ENCODE measurements around the gene RGS3. TPM values are rescaled to one million over a fixed set of nuclear protein-coding genes. Genes with fewer than 3 reads are reported as not detected.

Gene RGS3
- total and polyA plus RNA-seq, 2 of the 13 experiments (the other 11 are each of a cell fraction or from before 2014, with no cell fraction given) = 17.1 to 28.8 TPM

DNA sequence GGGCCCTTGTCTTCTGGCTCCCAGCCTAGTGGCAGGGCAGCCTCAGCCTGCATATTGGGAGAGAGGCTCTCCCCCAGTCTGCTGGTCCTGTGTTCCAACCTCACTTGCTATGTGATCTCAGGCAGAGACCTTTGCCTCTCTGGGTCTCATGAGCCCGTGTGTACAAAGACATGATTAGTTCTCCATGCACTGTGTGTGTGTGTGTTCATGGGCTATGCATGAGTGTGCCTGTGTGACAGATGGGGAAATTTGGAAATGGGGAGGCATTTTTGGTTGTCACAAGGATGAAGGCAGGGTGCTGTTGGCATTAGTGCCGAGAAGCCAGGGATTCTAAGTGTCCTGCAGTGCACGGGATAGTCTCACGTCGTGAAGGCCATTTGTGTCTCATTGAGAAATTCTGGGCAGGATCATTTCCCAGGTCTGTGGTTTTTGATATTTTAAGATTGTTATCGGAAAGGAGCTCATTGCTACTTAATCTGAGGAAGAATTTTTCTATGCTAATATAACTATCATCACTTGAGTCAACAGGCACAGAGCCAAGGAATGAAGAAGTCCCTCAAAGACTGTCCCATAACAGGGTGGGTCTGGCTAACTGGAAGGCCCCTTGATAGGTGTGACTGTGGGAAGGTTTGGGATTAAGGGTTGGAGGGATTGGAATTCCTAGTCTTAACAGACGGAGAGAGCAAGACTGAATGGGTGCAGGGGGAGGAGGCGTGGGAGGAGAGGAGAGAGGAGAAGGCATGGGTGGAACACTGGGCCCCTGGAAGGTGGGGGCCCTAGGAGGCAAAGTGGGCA is 168.5 kb downstream of the RGS3 start:
- peaks cover 61% of the 10 kb centered on the region for H3K4me1 ChIP-seq (ENCODE audit: insufficient read depth, low read length)
- intact Hi-C loops (cut with micrococcal nuclease; ENCODE audit: unreplicated experiment) = no loop called here
- 19% methylated on average over 7 of the region's 8 CpGs for WGBS (ENCODE audit: low lambda C conversion rate)
- H3K4me3 ChIP-seq (replicated peaks in 1 of 3; ENCODE audit: insufficient read depth in 1 of 3, low read depth in 2 of 3, low read length in 3 of 3) = no peak overlapping the region
- H3K36me3 ChIP-seq (replicated peaks in 1 of 2; ENCODE audit: control insufficient read depth in 1 of 2, insufficient read depth in 2 of 2, low read length in 2 of 2) = no peaks in the 10 kb centered on the region
- ChIA-PET CTCF (ENCODE audit: low intra/inter-chr PET ratio, low total read pairs) (no interaction called here), POLR2A (interaction anchor here (1.9 kb wide), 1 partner anchor 30 kb away, joined by 5 read pairs; no protein-coding TSS in a partner anchor)
- H3K27me3 ChIP-seq (ENCODE audit: control insufficient read depth in 1 of 2, insufficient read depth in 2 of 2, low read length in 2 of 2) = peaks cover 0 to 26% of the 10 kb centered on the region in 2 experiments; a peak in 3 of 5 replicates
- H3K9ac ChIP-seq (ENCODE audit: insufficient read depth, low read depth, low read length) = no peak overlapping the region
- H3K4me2 ChIP-seq (ENCODE audit: low read depth, low read length) = no peak overlapping the region
- DNase-seq (ENCODE audit: low spot score) (no peak), ATAC-seq (no peak), FAIRE-seq (no peak)
- no peak overlapping the region for H3K27ac ChIP-seq (ENCODE audit: extremely low read length, insufficient read depth, low read length)
- no peaks in the 10 kb centered on the region for H3K9me3 ChIP-seq (ENCODE audit: low read length)
- no peak for TF ChIP-seq ZNF720 (CRISPR knock-in tag; IDR thresholded peaks at IDR 0.05)
- peak; percentile 68 for TF ChIP-seq ZNF768 (CRISPR knock-in tag; IDR thresholded peaks at IDR 0.05)
- no peaks in the 10 kb centered on the region for H4K20me1 ChIP-seq (ENCODE audit: insufficient read depth, low read length)
- H3K79me2 ChIP-seq (ENCODE audit: insufficient read depth, low read length) = no peaks in the 10 kb centered on the region
- H2AFZ ChIP-seq (ENCODE audit: low read length) = no peak overlapping the region
- in situ Hi-C loops (cut with HindIII; ENCODE audit: extremely low pct_ligation_motif_present, low pct_unique_long_range_greater_than_20kb) = no loop called here
- BruUV-seq (replicated peaks) = no TSS peak

DNA sequence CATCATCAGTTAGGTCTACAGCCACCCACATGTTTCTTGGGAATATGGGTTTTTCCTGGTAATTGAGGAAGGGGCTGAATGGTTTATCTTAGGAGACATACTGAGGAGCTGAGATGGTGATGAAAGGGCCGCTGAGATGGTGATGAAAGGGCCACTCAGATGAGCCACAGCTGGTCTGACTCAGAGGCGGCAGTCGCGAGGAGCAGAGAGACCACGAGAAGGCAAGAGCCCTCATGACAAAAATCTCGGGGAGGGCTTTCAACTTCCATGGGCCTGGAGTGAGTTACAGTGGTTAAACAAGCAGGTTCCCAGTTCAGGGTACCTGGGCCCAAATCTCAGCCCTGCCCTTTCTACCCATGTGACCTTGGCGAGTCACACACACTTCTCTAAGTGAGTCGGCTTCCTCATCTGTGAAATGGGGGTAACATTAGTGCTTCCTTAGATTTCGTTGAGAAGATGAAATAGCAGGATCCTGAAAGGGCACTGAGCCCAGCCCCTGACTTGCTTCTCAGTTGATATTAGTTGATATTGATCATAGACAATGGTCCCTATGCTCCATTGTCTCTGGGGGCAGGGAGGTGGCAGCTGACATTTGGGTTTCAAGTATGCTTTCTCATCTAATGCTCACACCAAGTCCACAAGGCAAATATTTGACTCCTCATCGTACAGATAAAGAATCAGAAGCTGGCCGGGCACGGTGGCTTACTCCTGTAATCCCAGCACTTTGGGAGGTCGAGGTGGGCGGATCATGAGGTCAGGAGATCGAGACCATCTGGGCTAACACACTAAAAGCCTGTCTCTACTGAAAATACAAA is 169.5 kb downstream of the RGS3 start:
- no peak overlapping the region for H3K4me2 ChIP-seq (ENCODE audit: low read depth, low read length)
- no peaks in the 10 kb centered on the region for H4K20me1 ChIP-seq (ENCODE audit: insufficient read depth, low read length)
- H2AFZ ChIP-seq (ENCODE audit: low read length) = no peak overlapping the region
- FAIRE-seq (no peak), ATAC-seq (no peak), DNase-seq (ENCODE audit: low spot score) (no peak)
- no peak for TF ChIP-seq ZNF83 (CRISPR knock-in tag; IDR thresholded peaks at IDR 0.05; ENCODE audit: borderline replicate concordance)
- TF ChIP-seq, protein P1, sequence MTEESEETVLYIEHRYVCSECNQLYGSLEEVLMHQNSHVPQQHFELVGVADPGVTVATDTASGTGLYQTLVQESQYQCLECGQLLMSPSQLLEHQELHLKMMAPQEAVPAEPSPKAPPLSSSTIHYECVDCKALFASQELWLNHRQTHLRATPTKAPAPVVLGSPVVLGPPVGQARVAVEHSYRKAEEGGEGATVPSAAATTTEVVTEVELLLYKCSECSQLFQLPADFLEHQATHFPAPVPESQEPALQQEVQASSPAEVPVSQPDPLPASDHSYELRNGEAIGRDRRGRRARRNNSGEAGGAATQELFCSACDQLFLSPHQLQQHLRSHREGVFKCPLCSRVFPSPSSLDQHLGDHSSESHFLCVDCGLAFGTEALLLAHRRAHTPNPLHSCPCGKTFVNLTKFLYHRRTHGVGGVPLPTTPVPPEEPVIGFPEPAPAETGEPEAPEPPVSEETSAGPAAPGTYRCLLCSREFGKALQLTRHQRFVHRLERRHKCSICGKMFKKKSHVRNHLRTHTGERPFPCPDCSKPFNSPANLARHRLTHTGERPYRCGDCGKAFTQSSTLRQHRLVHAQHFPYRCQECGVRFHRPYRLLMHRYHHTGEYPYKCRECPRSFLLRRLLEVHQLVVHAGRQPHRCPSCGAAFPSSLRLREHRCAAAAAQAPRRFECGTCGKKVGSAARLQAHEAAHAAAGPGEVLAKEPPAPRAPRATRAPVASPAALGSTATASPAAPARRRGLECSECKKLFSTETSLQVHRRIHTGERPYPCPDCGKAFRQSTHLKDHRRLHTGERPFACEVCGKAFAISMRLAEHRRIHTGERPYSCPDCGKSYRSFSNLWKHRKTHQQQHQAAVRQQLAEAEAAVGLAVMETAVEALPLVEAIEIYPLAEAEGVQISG (CRISPR knock-in tag; IDR thresholded peaks at IDR 0.05) = no peak
- TF ChIP-seq ZNF629 (CRISPR knock-in tag; conservative IDR thresholded peaks at IDR 0.05) = peak; percentile 71
- no peak for TF ChIP-seq ZNF292 (CRISPR knock-in tag; IDR thresholded peaks at IDR 0.05; ENCODE audit: borderline replicate concordance, low read depth)
- TF ChIP-seq ZNF207 (IDR thresholded peaks at IDR 0.05; ENCODE audit: borderline replicate concordance) = no peak
- no peak for TF ChIP-seq ZNF10 (CRISPR knock-in tag; IDR thresholded peaks at IDR 0.05; ENCODE audit: borderline replicate concordance, low read depth)
- no peak for TF ChIP-seq FIP1L1 (IDR thresholded peaks at IDR 0.05; ENCODE audit: borderline replicate concordance, insufficient read depth, low read depth, low read length)
- TF ChIP-seq FOXA1 (IDR thresholded peaks at IDR 0.05) = no peak
- TF ChIP-seq FOXA1 (CRISPR knock-in tag; IDR thresholded peaks at IDR 0.05) = 0 out of 2 replicates have a peak, but pooled peaks have one; percentile 44
- no peak for TF ChIP-seq HOXA3 (CRISPR knock-in tag; IDR thresholded peaks at IDR 0.05)
- CTCF ChIA-PET (ENCODE audit: low intra/inter-chr PET ratio, low total read pairs) = no interaction called here
- in situ Hi-C loops (cut with HindIII; ENCODE audit: extremely low pct_ligation_motif_present, low pct_unique_long_range_greater_than_20kb) (no loop called here), intact Hi-C loops (cut with micrococcal nuclease; ENCODE audit: unreplicated experiment) (no loop called here)
- WGBS (ENCODE audit: low lambda C conversion rate) = 19% methylated on average over 13 of the region's 15 CpGs
- no peaks in the 10 kb centered on the region for H3K79me2 ChIP-seq (ENCODE audit: insufficient read depth, low read length)
- POLR2A ChIA-PET = interaction anchor here (1.5 to 1.9 kb wide), 3 partner anchors 17 to 222 kb away, joined by 4 to 7 read pairs (median 5); partner anchors contain the start of genes C9orf43 and POLE3
- no peak overlapping the region for H3K27ac ChIP-seq (ENCODE audit: extremely low read length, insufficient read depth, low read length)
- H3K9me3 ChIP-seq (ENCODE audit: low read length) = no peaks in the 10 kb centered on the region
- peaks cover 55% of the 10 kb centered on the region for H3K4me1 ChIP-seq (ENCODE audit: insufficient read depth, low read length)
- H3K4me3 ChIP-seq (replicated peaks in 1 of 3; ENCODE audit: insufficient read depth in 1 of 3, low read depth in 2 of 3, low read length in 3 of 3) = no peak overlapping the region
- no peaks in the 10 kb centered on the region for H3K36me3 ChIP-seq (replicated peaks in 1 of 2; ENCODE audit: control insufficient read depth in 1 of 2, insufficient read depth in 2 of 2, low read length in 2 of 2)
- H3K27me3 ChIP-seq (ENCODE audit: control insufficient read depth in 1 of 2, insufficient read depth in 2 of 2, low read length in 2 of 2) = peaks cover 0 to 17% of the 10 kb centered on the region in 2 experiments; a peak in 1 of 5 replicates
- no TSS peak for BruUV-seq (replicated peaks)
- no peak overlapping the region for H3K9ac ChIP-seq (ENCODE audit: insufficient read depth, low read depth, low read length)
